Left hindlimb (tissue), 1 donor: ENCODE measurements around the gene NMNAT2.
"Not testable (repeated sequence)": the region's sequence is repeated elsewhere in the genome, so short reads cannot be mapped to it uniquely, and the experiment has no call there.

Experiments
- DNase-seq: peaks from one replicate; pipeline ENCODE4 v3.0.0-alpha.2; 2018

The NMNAT2 gene

DNA sequence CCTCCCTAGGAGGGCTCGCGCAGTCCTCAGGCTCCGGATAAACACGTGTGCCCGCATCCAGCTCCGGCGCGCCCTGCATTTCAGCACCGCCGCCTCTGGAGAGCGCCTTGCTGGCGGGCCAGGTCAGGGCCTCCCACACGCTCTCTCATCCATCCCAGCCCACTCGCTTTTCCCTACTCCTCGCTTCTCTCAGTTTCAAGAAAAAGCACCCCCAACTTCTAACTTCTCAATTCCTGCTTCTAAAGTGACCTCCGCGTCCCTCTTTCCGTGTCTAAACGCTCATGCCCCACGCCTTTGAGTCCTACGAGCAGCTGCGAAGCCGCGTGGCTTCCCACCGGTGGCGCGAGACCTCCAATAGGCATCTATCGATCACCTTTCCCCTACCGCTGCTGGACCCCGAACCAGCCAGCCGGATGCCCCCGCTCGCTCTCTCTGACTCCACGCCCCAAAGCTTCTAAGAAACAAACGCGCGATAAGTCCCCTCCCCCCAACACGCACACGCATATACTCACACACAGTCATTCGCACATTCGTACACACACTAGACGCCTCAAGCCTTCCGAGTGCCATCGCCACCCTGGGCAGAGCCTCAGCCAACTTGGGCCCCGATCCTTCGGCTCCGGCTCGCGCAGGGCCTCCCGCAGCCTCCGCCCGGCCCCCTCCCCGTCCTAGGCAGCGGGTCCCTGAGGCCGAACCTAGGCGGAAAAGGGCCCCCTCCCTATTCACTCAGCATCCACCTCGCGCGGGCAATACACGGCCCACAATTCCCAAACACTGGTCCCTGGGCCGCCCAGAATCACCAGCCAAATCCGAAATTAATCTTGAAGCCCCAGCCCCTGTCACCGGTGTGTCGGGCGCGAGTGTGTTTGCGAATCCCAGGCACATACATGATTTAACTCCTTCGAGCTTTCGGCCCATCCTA is 1.1 kb downstream of the NMNAT2 start:
- peak; percentile 82 for DNase-seq

DNA sequence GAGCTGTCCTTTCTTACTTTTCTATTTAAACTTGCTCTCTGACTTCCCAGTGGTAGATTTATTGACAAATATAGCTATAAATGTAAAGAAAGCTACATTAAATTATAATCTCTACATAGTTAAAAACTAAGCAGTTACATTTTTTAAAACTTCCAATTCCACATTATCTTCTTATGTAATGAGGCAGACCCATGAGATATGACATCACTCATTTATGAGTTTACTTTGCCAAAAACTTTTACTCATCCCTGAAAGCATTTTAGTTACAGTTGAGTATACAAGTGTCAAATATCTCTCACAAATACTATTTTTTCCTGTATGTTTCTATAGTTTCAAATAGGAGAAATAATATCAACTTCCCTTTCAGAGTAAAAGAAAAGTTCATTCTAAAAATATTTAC is 3.8 kb downstream of the NMNAT2 start:
- DNase-seq: no peak

GRCh38 chr1:183411091-183411490 is 7.1 kb downstream of the NMNAT2 start:
- no peak for DNase-seq

GRCh38 chr1:183407961-183408360 is 10.2 kb downstream of the NMNAT2 start:
- no peak for DNase-seq

DNA sequence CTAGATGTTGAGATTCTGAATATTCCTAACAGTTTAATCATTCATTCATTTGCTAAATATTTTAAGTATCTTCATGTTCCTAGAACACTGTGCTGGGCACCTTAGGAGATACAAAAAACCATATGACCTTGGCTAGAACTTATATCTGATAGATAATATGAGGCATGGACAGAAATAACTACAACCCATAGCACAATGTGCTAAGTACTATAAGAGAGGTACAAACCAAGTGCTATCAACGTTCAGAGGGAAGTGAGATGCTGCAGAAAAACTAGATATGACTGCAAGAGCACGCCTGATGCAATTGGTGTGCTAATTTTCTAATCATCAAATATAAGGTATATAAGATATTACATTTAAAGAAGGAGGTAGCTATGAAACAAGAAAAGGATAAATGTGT is 10.7 kb downstream of the NMNAT2 start:
- no peak for DNase-seq

GRCh38 chr1:183404476-183404875 is 13.7 kb downstream of the NMNAT2 start:
- no peak for DNase-seq

- DNase-seq: no peak
Observed at GRCh38 chr1:183403498-183403897, 14.7 kb downstream of the NMNAT2 start.

GRCh38 chr1:183401565-183401964 is 16.6 kb downstream of the NMNAT2 start:
- DNase-seq: not testable (repeated sequence)

- no peak for DNase-seq
Observed at GRCh38 chr1:183394435-183394834, 23.7 kb downstream of the NMNAT2 start.

- DNase-seq: no peak
Observed at GRCh38 chr1:183391863-183392262, 26.3 kb downstream of the NMNAT2 start.

DNA sequence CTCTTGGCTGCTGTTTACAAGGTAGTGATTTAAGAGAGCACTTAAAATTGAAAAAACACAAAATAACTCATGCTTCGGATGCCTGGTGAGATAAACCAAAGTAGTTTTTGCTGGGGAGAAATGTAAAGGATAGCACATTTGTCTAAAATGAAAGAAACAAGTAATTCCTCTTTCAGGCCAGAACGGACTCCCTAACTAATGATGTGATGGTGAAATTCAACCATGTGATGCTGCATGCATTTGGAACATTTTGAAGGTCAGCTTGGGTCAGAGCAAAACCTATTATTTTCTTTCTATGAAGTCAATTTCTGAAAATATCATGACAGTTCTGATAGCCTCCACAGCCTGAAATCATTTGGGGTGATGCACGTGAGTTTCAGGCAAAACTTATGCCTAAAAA is 27.6 kb downstream of the NMNAT2 start:
- no peak for DNase-seq

- no peak for DNase-seq
Observed at GRCh38 chr1:183388735-183389134, 29.4 kb downstream of the NMNAT2 start.

DNA sequence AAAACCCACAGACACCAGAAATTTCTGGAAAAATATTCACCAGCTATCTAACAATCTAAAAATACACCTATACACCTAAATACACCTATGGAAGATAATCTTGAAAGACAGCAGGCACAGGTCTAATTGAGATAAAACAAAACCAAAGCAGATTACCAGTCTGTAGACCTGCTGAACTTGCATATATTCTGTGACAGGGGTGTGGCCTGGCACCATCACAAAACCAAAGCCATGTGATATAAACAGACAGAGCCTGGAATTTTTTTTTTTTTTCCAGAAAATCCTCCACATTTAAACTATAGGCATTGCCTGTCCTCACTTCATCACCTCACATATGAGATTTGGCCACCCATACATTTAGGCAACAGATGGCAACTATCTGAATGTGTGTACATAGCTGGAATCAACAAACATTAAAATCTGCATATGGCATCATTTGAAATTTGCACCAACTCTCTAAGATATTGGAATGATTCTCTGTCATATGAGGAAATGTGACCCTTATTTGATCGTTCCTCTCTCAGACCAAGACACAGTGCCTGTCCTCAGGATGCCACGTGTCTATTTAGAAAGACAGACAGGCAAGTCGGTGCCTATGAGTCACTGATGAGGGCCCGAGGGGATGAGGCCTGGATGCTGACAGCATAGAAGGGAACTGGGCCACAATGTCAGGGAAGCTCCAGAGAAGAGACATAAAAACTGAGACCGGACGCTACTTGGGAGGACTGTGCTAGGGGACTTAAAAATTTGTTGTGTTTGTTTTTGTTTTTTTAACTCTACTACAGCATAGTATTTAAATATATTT is 32.6 kb downstream of the NMNAT2 start:
- no peak for DNase-seq

- no peak for DNase-seq
Observed at GRCh38 chr1:183379951-183380350, 38.2 kb downstream of the NMNAT2 start.

DNA sequence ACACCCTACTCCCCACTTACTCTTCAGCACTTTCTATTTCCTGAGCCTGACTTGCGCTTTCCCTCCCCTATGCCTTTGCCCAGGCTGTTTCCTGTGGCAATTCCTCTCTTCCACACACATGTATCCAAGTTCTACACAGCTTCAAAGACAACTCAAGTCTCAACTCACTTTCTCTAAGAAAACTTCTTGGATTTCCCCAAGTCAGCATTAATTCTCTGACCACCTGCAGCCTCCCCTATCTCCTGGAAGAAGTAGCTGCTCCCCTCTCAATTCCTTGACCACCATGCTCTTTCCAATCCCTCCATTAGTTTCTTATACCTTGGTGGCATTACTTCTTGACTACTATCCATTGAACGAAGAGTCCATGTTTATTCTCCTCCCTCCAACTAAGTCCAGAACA is 42.8 kb downstream of the NMNAT2 start:
- DNase-seq: no peak

DNA sequence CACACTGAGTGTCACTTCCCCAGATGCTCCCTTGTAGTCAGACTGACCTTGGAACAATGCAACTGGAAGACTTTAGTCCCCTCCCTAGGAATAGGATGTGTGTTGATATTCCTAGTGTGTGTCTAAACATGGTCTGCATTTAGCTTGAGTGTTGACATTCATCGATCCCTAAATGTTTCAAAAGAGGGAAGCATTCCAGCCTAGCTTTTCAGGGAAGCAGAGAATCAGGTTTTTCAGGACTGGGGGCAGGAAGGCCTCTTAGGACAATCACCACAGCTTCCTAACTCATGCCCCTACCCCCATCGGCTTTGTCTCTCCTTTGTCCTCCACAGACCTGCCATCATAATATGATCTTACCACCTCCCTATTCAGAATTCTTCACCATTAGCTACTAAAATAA is 43.4 kb downstream of the NMNAT2 start:
- no peak for DNase-seq

- DNase-seq: no peak
Observed at GRCh38 chr1:183372586-183373230, 45.5 kb downstream of the NMNAT2 start.

GRCh38 chr1:183370399-183371058 is 47.7 kb downstream of the NMNAT2 start:
- DNase-seq: no peak

DNA sequence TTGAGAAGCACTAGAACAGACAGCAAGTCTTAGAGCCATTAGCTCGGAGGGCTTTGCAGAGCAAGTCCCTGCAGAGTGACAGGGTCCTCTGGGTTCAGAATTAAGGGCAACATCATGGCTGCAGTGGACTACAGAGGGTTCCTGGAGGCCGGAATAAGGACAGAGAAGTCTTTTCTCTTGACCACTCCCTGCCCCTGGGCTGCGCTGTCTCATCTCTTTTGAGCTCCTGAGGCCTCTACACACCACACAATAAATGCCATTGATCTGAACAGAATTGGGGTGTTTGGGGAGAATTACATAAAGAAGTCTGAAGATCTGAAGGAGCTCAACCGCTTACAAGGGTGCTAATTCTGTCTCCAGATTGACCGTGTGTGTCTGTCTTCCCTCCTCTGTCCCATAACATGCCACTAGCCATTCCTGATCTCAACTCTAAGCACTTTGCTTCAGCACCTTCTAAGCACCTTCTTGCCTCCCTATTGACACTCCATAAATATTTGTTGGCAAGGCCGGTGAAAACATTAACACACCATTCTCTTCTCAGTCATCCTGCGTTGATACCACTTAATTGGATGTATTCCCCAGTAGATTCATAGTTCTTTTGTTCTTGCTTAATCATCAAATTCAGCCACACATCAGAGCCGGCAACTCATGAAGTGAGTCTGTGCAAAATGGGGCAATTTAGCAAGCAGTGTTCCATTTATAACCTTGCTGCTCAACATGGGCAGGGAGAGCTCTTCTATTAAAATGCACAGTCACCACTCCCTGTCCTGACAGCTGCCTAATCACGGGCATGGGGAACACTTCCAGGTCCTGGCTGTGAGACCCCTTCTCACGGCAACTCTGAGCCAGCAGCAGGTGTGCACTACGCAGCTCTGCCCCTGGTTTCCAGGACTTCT is 49.7 kb downstream of the NMNAT2 start:
- no peak for DNase-seq

- no peak for DNase-seq
Observed at GRCh38 chr1:183366116-183366515, 52.1 kb downstream of the NMNAT2 start.

DNA sequence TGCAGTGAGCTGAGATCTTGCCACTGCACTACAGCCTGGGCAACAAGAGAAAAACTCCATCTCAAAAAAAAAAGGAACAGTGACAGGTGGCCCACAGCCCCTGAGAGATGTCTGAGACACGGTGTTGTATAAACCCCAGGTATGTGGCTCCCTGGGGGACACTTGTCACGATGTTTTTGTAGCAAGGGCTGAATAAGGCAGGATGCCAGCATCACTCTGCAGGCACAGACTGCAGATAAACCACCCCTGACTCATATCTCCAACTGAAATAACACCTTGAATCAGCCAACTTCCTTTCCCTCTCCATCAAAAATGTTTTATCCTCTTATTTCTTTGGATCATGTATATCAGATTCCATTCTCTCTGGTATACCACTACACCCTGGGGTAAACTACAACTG is 52.5 kb downstream of the NMNAT2 start:
- no peak for DNase-seq

GRCh38 chr1:183365093-183365492 is 53.1 kb downstream of the NMNAT2 start:
- no peak for DNase-seq
